Endodermal cell (in vitro differentiated cells): Measurements from ENCODE around the gene MTUS2. TPM values are rescaled to one million over a fixed set of nuclear protein-coding genes. Genes with fewer than 3 reads are reported as not detected.

Experiments used
- DNase-seq: peaks from one replicate; pipeline ENCODE4 v3.0.0-alpha.2; 2017
- H3K27ac ChIP-seq: 2 replicates; pipeline ENCODE4 v1.5.1; 2013; ENCODE audit warnings: mild to moderate bottlenecking, low read depth, low read length, moderate library complexity
- H3K27me3 ChIP-seq: 2 replicates; pipeline ENCODE4 v1.6.1; 2013; ENCODE audit warnings: mild to moderate bottlenecking, low read length, moderate library complexity; ENCODE audit not compliant: insufficient read depth, control insufficient read depth, poor library complexity, severe bottlenecking
- H3K36me3 ChIP-seq: 2 replicates; pipeline ENCODE4 v1.7.0; 2013; ENCODE audit warnings: mild to moderate bottlenecking, low read length, moderate library complexity; ENCODE audit not compliant: control insufficient read depth, insufficient read depth
- H3K4me1 ChIP-seq: one replicate; pipeline ENCODE4 v1.7.0; 2013; ENCODE audit warnings: low read length; ENCODE audit not compliant: control insufficient read depth, insufficient read depth
- H3K4me3 ChIP-seq: 2 replicates; pipeline ENCODE4 v1.5.1; 2013; ENCODE audit warnings: mild to moderate bottlenecking, low read length, moderate library complexity
- H3K9ac ChIP-seq: 2 replicates; pipeline ENCODE4 v1.6.1; 2013; ENCODE audit warnings: mild to moderate bottlenecking, low read length, moderate library complexity; ENCODE audit not compliant: poor library complexity, severe bottlenecking; ENCODE audit errors: extremely low read depth
- H3K9me3 ChIP-seq: 2 replicates; pipeline ENCODE4 v1.6.1; 2013; ENCODE audit warnings: mild to moderate bottlenecking, low read length, moderate library complexity; ENCODE audit not compliant: control insufficient read depth
- H3K27ac Mint-ChIP-seq: 2 replicates; pipeline ENCODE4 v1.8.0; 2020; ENCODE audit warnings: mixed read lengths
- H3K27me3 Mint-ChIP-seq: 2 replicates; pipeline ENCODE4 v1.8.0; 2021; ENCODE audit warnings: mild to moderate bottlenecking, mixed read lengths; ENCODE audit not compliant: insufficient read depth
- H3K36me3 Mint-ChIP-seq: 2 replicates; pipeline ENCODE4 v1.8.0; 2020; ENCODE audit warnings: low read depth, mixed read lengths
- H3K4me1 Mint-ChIP-seq: 2 replicates; pipeline ENCODE4 v1.8.0; 2020; ENCODE audit warnings: mixed read lengths
- H3K4me3 Mint-ChIP-seq: 2 replicates; pipeline ENCODE4 v1.8.0; 2020; ENCODE audit warnings: mild to moderate bottlenecking, moderate library complexity, mixed read lengths
- H3K9me3 Mint-ChIP-seq: 2 replicates; pipeline ENCODE4 v1.8.0; 2020; ENCODE audit warnings: mild to moderate bottlenecking, mixed read lengths
- CTCF ChIP-seq: fragments of 200-600 bp; sonication (generic); conservative IDR thresholded peaks from 2 replicates; pipeline ENCODE4 v1.5.0; 2021; ENCODE audit warnings: antibody characterized with exemption, mild to moderate bottlenecking
- WGBS, 2 experiments: methylation state at CpG; one replicate each; pipeline versions ENCODE4 v1.1.5 to v1.1.7; 2013; ENCODE audit warnings: missing lambda C conversion rate in 2 of 2, mixed read lengths in 1 of 2; ENCODE audit not compliant: insufficient coverage in 1 of 2, insufficient read length in 1 of 2; 5-methylcytosine and 5-hydroxymethylcytosine counted together
- total RNA-seq, 2 donors: library from RNA; stranded (reverse); fragmentation: NEBNext Ultra II Directional in 1 of 2; extraction: Animal tissue kit (Norgen Biotek cat#: 25700) in 1 of 2; gene quantifications; 2 replicates in 1 of 2; 3 replicates in 1 of 2; pipeline ENCODE4 v1.2.1, GENCODE V29; 2021

The MTUS2 gene
- total RNA-seq, 2 donors from 2014 or later: 1.2 to 1.3 TPM

- no peak for DNase-seq
- WGBS, 2 experiments: 43 to 80% methylated on average over 1 of the region's 1 CpG
- Mint-ChIP-seq H3K4me1 (no peaks in the 10 kb centered on the region), H3K9me3 (peaks cover 14% of the 10 kb centered on the region), H3K36me3 (peaks cover 3% of the 10 kb centered on the region), H3K4me3 (no peak overlapping the region), H3K27ac (no peak overlapping the region), H3K27me3 (peaks cover 3% of the 10 kb centered on the region)
- Histone ChIP-seq H3K36me3 (no peaks in the 10 kb centered on the region), H3K9me3 (peaks cover 38% of the 10 kb centered on the region), H3K4me3 (no peak overlapping the region), H3K27me3 (no peaks in the 10 kb centered on the region), H3K27ac (no peak overlapping the region), H3K4me1 (no peaks in the 10 kb centered on the region), H3K9ac (no peak overlapping the region)
- TF ChIP-seq CTCF: no peak
Measured at GRCh38 chr13:29156136-29156535, 336.0 kb downstream of the MTUS2 start.

- H3K27me3 ChIP-seq: no peaks in the 10 kb centered on the region
- H3K9me3 ChIP-seq: peaks cover 17% of the 10 kb centered on the region
- DNase-seq: no peak
- 93 to 94% methylated on average over 2 to 5 of the region's 5 CpGs for WGBS, 2 experiments
- TF ChIP-seq CTCF: no peak
- Mint-ChIP-seq H3K27ac (no peak overlapping the region), H3K27me3 (peaks cover 3% of the 10 kb centered on the region), H3K9me3 (no peaks in the 10 kb centered on the region), H3K4me1 (peaks cover 2% of the 10 kb centered on the region), H3K36me3 (no peaks in the 10 kb centered on the region), H3K4me3 (no peak overlapping the region)
- H3K9ac ChIP-seq: no peak overlapping the region
- H3K4me1 ChIP-seq: no peaks in the 10 kb centered on the region
- no peak overlapping the region for H3K27ac ChIP-seq
- H3K4me3 ChIP-seq: no peak overlapping the region
- H3K36me3 ChIP-seq: no peaks in the 10 kb centered on the region
Measured at GRCh38 chr13:29159871-29160270, 339.7 kb downstream of the MTUS2 start.

- no peak overlapping the region for H3K9ac ChIP-seq
- no peak for TF ChIP-seq CTCF
- Mint-ChIP-seq H3K27me3 (peaks cover 3% of the 10 kb centered on the region), H3K9me3 (no peaks in the 10 kb centered on the region), H3K27ac (no peak overlapping the region), H3K4me3 (no peak overlapping the region), H3K36me3 (no peaks in the 10 kb centered on the region), H3K4me1 (peaks cover 2% of the 10 kb centered on the region)
- H3K4me3 ChIP-seq: no peak overlapping the region
- H3K36me3 ChIP-seq: no peaks in the 10 kb centered on the region
- no peaks in the 10 kb centered on the region for H3K4me1 ChIP-seq
- 91 to 100% methylated on average over 3 of the region's 3 CpGs for WGBS, 2 experiments
- no peaks in the 10 kb centered on the region for H3K27me3 ChIP-seq
- no peak for DNase-seq
- no peak overlapping the region for H3K27ac ChIP-seq
- peaks cover 19% of the 10 kb centered on the region for H3K9me3 ChIP-seq
Measured at GRCh38 chr13:29160862-29161261, 340.7 kb downstream of the MTUS2 start.
